OCI-LY3 (cell line): ENCODE measurements around the gene EIF2B2.

Experiments
- H2AFZ ChIP-seq: fragments of 200-600, 300-600 bp; shearing (Covaris generic); 2 replicates; pipeline ENCODE4 v1.6.0; 2014; ENCODE audit warnings: antibody characterized with exemption, low read depth, low read length
- H3K27ac ChIP-seq: fragments of 200-600, 300-600 bp; sonication (generic); 2 replicates; pipeline ENCODE4 v1.5.1; 2014; ENCODE audit warnings: mild to moderate bottlenecking, low read length, moderate library complexity, mixed read lengths
- H3K27me3 ChIP-seq: fragments of 200-600, 300-600 bp; sonication (generic); 2 replicates; pipeline ENCODE4 v1.6.1; 2014; ENCODE audit warnings: low read depth, low read length, mixed read lengths
- H3K36me3 ChIP-seq: fragments of 200-600, 300-600 bp; sonication (generic); replicated peaks from 2 replicates; pipeline ENCODE3; 2014; ENCODE audit warnings: low read depth, low read length, mixed read lengths
- H3K4me1 ChIP-seq: fragments of 300-600, 200-600 bp; sonication (generic); 2 replicates; pipeline ENCODE4 v1.6.1; 2014; ENCODE audit warnings: low read length, mixed read lengths
- H3K4me2 ChIP-seq: fragments of 200-600, 300-600 bp; sonication (generic); 2 replicates; pipeline ENCODE4 v1.6.1; 2014; ENCODE audit warnings: low read length, mixed read lengths
- H3K4me3 ChIP-seq: fragments of 300-600, 200-600 bp; sonication (generic); 2 replicates; pipeline ENCODE4 v1.5.1; 2014; ENCODE audit warnings: antibody characterized with exemption, mild to moderate bottlenecking, low read length, moderate library complexity
- H3K79me2 ChIP-seq: fragments of 300-600, 200-600 bp; shearing (Covaris generic); 2 replicates; pipeline ENCODE4 v1.6.1; 2014; ENCODE audit warnings: mild to moderate bottlenecking, low read length, mixed read lengths
- H3K9ac ChIP-seq: fragments of 300-600, 200-600 bp; shearing (Covaris generic); 2 replicates; pipeline ENCODE4 v1.6.0; 2014; ENCODE audit warnings: mild to moderate bottlenecking, low read length, moderate library complexity
- H3K9me3 ChIP-seq: fragments of 200-600, 300-600 bp; shearing (Covaris generic); 2 replicates; pipeline ENCODE4 v1.6.1; 2014; ENCODE audit warnings: low read length, mixed read lengths; ENCODE audit not compliant: insufficient read depth
- H4K20me1 ChIP-seq: fragments of 200-600, 300-600 bp; sonication (generic); 2 replicates; pipeline ENCODE4 v1.6.1; 2016; ENCODE audit warnings: low read length, mixed read lengths; ENCODE audit not compliant: insufficient read depth
- EZH2phosphoT487 ChIP-seq: fragments of 200-600 bp; shearing (Covaris generic); IDR thresholded peaks from 2 replicates; pipeline ENCODE4 v1.6.1; 2018; ENCODE audit warnings: antibody characterized with exemption, mixed run types, low read depth
- TF ChIP-seq, protein P1 (sequence below): fragments of 200-600, 300-600 bp; sonication (generic); IDR thresholded peaks from 2 replicates; pipeline ENCODE4 v1.5.1; 2014; ENCODE audit warnings: antibody characterized with exemption, low read length, low read depth

EIF2B2 gene

DNA sequence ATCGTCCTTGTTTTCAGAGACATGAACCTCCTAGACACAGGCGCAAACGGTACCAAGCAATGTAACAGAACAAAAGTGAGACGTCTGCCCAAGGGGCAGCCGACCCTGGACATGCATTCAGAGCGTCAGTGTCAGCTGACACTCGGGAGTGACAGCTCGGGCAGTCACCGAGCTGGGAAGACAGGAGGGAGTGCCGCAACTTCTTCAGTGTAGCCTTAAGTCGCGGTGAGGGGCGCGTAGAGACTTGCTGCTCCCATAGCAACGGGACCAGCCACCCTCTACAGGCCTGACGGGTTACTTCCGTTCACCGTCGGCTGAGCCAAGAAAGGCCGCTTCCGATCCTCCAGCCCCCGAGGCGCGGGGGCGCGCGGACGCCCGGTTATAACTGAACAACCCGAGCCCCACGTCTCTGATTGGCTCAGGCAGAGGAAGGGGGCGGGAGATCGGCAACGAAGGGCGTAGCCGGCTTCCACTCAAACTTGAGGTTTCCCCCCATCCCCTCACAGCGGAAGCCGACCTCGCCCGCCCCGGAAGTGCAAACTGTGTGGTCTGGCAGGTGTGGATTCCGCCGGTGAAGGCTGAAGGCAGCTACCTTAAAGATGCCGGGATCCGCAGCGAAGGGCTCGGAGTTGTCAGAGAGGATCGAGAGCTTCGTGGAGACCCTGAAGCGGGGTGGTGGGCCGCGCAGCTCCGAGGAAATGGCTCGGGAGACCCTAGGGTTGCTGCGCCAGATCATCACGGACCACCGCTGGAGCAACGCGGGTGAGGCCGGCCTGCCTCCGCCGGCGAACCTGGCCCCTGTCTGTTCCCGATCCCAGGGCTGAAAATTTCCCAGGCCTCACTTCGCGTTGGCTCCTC lies at the start of gene EIF2B2:
EIF2B2 (plus strand) TSS at position 530 of the 858 bp plus-strand sequence; CDS start at position 600, 70 bp downstream.
- Histone ChIP-seq H3K4me1 (peaks cover 12% of the 10 kb centered on the region), H3K79me2 (peaks cover 17% of the 10 kb centered on the region), H3K9ac (peak within 1 kb of the TSS; percentile 70), H4K20me1 (no peaks in the 10 kb centered on the region), H2AFZ (peak within 1 kb of the TSS; percentile 99), H3K27me3 (no peaks in the 10 kb centered on the region), H3K9me3 (no peaks in the 10 kb centered on the region), H3K4me2 (peak within 1 kb of the TSS; percentile 99), H3K4me3 (peak within 1 kb of the TSS; percentile 90), H3K36me3 (peaks cover 20% of the 10 kb centered on the region), H3K27ac (peak within 1 kb of the TSS; percentile 44)
- TF ChIP-seq, protein P1, sequence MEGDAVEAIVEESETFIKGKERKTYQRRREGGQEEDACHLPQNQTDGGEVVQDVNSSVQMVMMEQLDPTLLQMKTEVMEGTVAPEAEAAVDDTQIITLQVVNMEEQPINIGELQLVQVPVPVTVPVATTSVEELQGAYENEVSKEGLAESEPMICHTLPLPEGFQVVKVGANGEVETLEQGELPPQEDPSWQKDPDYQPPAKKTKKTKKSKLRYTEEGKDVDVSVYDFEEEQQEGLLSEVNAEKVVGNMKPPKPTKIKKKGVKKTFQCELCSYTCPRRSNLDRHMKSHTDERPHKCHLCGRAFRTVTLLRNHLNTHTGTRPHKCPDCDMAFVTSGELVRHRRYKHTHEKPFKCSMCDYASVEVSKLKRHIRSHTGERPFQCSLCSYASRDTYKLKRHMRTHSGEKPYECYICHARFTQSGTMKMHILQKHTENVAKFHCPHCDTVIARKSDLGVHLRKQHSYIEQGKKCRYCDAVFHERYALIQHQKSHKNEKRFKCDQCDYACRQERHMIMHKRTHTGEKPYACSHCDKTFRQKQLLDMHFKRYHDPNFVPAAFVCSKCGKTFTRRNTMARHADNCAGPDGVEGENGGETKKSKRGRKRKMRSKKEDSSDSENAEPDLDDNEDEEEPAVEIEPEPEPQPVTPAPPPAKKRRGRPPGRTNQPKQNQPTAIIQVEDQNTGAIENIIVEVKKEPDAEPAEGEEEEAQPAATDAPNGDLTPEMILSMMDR = no peak; the same call in 1 of the 2 replicates
- TF ChIP-seq EZH2phosphoT487 = no peak

DNA sequence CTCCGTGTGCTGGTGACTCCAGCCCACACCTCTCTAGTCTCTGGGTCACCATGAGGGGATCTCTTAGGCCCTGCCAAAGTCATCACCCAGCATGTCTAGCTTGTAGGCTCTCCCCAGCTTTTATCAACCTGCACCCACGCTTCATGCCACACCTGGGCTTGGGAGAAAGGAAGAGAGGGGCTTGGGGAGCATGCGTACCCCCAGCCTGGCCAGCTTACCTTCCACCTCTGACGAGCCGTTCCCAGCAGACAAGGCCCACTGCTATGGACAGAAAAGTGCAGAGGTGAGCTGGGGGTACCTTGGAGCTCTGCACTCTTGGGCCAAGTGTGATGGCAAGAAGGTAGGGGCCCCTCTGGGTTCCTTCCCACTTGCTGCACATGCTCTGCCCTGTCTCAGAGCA lies 49.0 kb upstream of the EIF2B2 start:
- Histone ChIP-seq H3K27me3 (no peaks in the 10 kb centered on the region), H3K4me2 (no peak overlapping the region), H3K9me3 (no peaks in the 10 kb centered on the region), H3K9ac (no peak overlapping the region), H3K27ac (no peak overlapping the region), H3K36me3 (no peaks in the 10 kb centered on the region), H4K20me1 (no peaks in the 10 kb centered on the region), H2AFZ (no peak overlapping the region), H3K4me1 (no peaks in the 10 kb centered on the region), H3K4me3 (no peak overlapping the region), H3K79me2 (no peaks in the 10 kb centered on the region)
- TF ChIP-seq EZH2phosphoT487 = no peak
- TF ChIP-seq, protein P1 = no peak

DNA sequence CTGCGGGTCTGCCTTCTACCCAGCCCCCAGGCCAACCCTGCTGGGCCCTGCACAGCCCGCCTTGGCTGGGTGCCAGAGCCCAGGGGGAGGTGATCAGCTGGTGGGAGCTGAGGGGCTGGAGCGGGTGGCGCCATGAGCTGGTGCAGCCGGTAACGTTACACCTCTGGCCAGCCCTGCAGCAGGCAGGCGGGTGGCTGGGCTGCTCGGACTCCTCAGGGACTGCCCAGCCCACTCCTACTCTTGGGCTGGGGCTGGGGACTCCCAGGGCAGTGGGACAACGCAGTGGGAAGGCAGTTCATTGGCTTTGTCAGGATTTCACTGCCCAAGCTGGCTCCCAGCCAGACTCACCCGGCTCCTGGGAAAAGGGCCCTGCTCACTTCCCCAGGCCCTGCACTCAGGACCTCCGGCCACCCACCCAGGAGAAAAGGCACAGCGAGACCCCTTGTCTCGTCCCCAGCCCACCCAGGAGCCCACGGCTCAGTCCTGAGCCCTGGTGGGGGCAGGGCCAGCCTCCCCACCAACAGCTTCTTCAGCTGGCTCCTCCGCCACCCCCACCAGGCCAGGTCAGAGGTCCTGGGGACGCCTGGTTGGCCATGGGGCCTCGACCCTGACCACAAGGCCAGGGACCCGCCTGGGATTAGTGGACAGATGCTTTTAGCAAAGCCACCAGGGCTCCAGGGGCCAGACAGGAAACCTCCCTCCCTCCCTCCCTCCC lies 48.3 kb upstream of the EIF2B2 start:
- H3K9ac ChIP-seq = no peak overlapping the region
- H3K4me1 ChIP-seq = no peaks in the 10 kb centered on the region
- no peaks in the 10 kb centered on the region for H3K36me3 ChIP-seq
- TF ChIP-seq, protein P1 = no peak
- no peak for TF ChIP-seq EZH2phosphoT487
- no peak overlapping the region for H3K27ac ChIP-seq
- H3K4me3 ChIP-seq = no peak overlapping the region
- no peak overlapping the region for H2AFZ ChIP-seq
- no peaks in the 10 kb centered on the region for H3K9me3 ChIP-seq
- H3K4me2 ChIP-seq = no peak overlapping the region
- H3K27me3 ChIP-seq = no peaks in the 10 kb centered on the region
- no peaks in the 10 kb centered on the region for H3K79me2 ChIP-seq
- H4K20me1 ChIP-seq = no peaks in the 10 kb centered on the region

DNA sequence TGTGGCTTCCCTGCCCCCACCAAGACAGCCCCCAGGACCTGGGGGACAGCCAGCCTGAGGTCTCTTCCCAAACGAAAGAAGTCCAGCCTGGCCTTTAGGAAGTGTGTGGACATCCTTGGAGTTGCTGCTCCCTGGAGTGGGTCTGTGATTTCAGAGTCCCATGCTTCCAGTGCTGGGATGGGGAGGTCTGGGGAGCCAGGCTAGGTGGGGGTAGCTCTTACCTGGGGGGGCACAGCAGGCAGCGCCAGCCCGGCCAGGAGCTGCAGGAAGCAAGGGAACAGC lies 47.8 kb upstream of the EIF2B2 start:
- H2AFZ ChIP-seq = no peak overlapping the region
- no peaks in the 10 kb centered on the region for H4K20me1 ChIP-seq
- no peaks in the 10 kb centered on the region for H3K36me3 ChIP-seq
- H3K4me1 ChIP-seq = peaks cover 3% of the 10 kb centered on the region; the same call in 1 of the 2 replicates
- no peaks in the 10 kb centered on the region for H3K27me3 ChIP-seq
- no peaks in the 10 kb centered on the region for H3K9me3 ChIP-seq
- H3K79me2 ChIP-seq = no peaks in the 10 kb centered on the region
- TF ChIP-seq, protein P1 = no peak
- no peak for TF ChIP-seq EZH2phosphoT487
- no peak overlapping the region; the same call in 1 of the 2 replicates for H3K4me3 ChIP-seq
- H3K27ac ChIP-seq = no peak overlapping the region
- no peak overlapping the region for H3K9ac ChIP-seq
- H3K4me2 ChIP-seq = no peak overlapping the region
